GM19240 (cell line): ENCODE data around the gene APOE.
"Not testable (repeated sequence)": the region's sequence is repeated elsewhere in the genome, so short reads cannot be mapped to it uniquely, and the experiment has no call there.

Source experiments
- DNase-seq: peaks from one replicate; pipeline ENCODE4 v3.0.0; 2011; ENCODE audit warnings: low spot score; ENCODE audit not compliant: insufficient read length

The APOE gene

GRCh38 chr19:44905437-44906160 lies at the start of gene APOE:
Gene APOE (plus strand): TSS chr19:44905796. CDS start chr19:44906625, 829 bp downstream.
- DNase-seq = no peak

GRCh38 chr19:44856421-44857083 lies 49.0 kb upstream of the APOE start:
- DNase-seq = no peak

GRCh38 chr19:44857837-44858236 lies 47.8 kb upstream of the APOE start:
- DNase-seq = no peak

- not testable (repeated sequence) for DNase-seq
Measured at GRCh38 chr19:44861576-44861975, 44.0 kb upstream of the APOE start.

GRCh38 chr19:44863990-44864389 lies 41.6 kb upstream of the APOE start:
- DNase-seq = no peak

GRCh38 chr19:44865196-44865767 lies 40.3 kb upstream of the APOE start:
- no peak for DNase-seq

- no peak for DNase-seq
Measured at GRCh38 chr19:44866664-44867063, 38.9 kb upstream of the APOE start.

GRCh38 chr19:44867578-44867977 lies 38.0 kb upstream of the APOE start:
- no peak for DNase-seq

GRCh38 chr19:44869733-44870470 lies 35.7 kb upstream of the APOE start:
- no peak for DNase-seq

- DNase-seq = no peak
Measured at GRCh38 chr19:44871809-44872208, 33.8 kb upstream of the APOE start.

GRCh38 chr19:44872661-44873060 lies 32.9 kb upstream of the APOE start:
- DNase-seq = no peak

GRCh38 chr19:44874317-44874716 lies 31.3 kb upstream of the APOE start:
- DNase-seq = no peak

GRCh38 chr19:44875666-44876451 lies 29.7 kb upstream of the APOE start:
- DNase-seq = no peak

GRCh38 chr19:44876930-44877535 lies 28.6 kb upstream of the APOE start:
- DNase-seq = no peak

GRCh38 chr19:44878120-44878865 lies 27.3 kb upstream of the APOE start:
- DNase-seq = no peak

GRCh38 chr19:44879309-44880065 lies 26.1 kb upstream of the APOE start:
- DNase-seq = no peak

GRCh38 chr19:44882063-44882462 lies 23.5 kb upstream of the APOE start:
- DNase-seq = no peak

GRCh38 chr19:44882619-44883397 lies 22.8 kb upstream of the APOE start:
- DNase-seq = not testable (repeated sequence)
